OCI-LY1 (cell line): ENCODE results near the gene TAGLN.

Experiments used
- H2AFZ ChIP-seq: fragments of 200-600 bp; sonication (generic), shearing (Covaris generic); 2 replicates; pipeline ENCODE4 v1.6.0; 2014; ENCODE audit warnings: antibody characterized with exemption, mild to moderate bottlenecking, low read length
- H3F3A ChIP-seq: fragments of 200-600 bp; sonication (generic), shearing (Covaris generic); 2 replicates; pipeline ENCODE4 v1.6.0; 2014; ENCODE audit warnings: mild to moderate bottlenecking, antibody characterized with exemption, low read length, moderate library complexity; ENCODE audit not compliant: insufficient read depth
- H3K27ac ChIP-seq: fragments of 200-600 bp; sonication (generic); 2 replicates; pipeline ENCODE4 v1.5.1; 2014; ENCODE audit warnings: low read length, mixed run types, mild to moderate bottlenecking, low read depth; ENCODE audit not compliant: poor library complexity, severe bottlenecking
- H3K27me3 ChIP-seq: fragments of 200-600 bp; sonication (generic); 2 replicates; pipeline ENCODE4 v1.6.0; 2014; ENCODE audit warnings: antibody characterized with exemption, mild to moderate bottlenecking, low read length, moderate library complexity; ENCODE audit not compliant: insufficient read depth
- H3K36me3 ChIP-seq: fragments of 200-600 bp; sonication (generic); 2 replicates; pipeline ENCODE4 v1.6.1; 2014; ENCODE audit warnings: mild to moderate bottlenecking, antibody characterized with exemption, low read length, moderate library complexity, mixed read lengths; ENCODE audit not compliant: insufficient read depth
- H3K4me1 ChIP-seq: fragments of 200-600 bp; sonication (generic); 2 replicates; pipeline ENCODE4 v1.5.1; 2014; ENCODE audit warnings: mild to moderate bottlenecking, low read length, moderate library complexity; ENCODE audit not compliant: insufficient read depth, severe bottlenecking
- H3K4me2 ChIP-seq: fragments of 200-600 bp; sonication (generic), shearing (Covaris generic); 2 replicates; pipeline ENCODE4 v1.6.1; 2014; ENCODE audit warnings: low read length
- H3K4me3 ChIP-seq: fragments of 200-600 bp; sonication (generic); 2 replicates; pipeline ENCODE4 v1.5.1; 2014; ENCODE audit warnings: low read length, low read depth, mild to moderate bottlenecking, mixed read lengths; ENCODE audit not compliant: poor library complexity, severe bottlenecking
- H3K79me2 ChIP-seq: fragments of 200-600 bp; shearing (Covaris generic); 2 replicates; pipeline ENCODE4 v1.6.1; 2016; ENCODE audit warnings: mixed run types, low read length, mixed read lengths; ENCODE audit not compliant: insufficient read depth
- H3K9ac ChIP-seq: fragments of 200-600 bp; sonication (generic), shearing (Covaris generic); 2 replicates; pipeline ENCODE4 v1.6.1; 2014; ENCODE audit warnings: mild to moderate bottlenecking, low read length, mixed read lengths
- H3K9me2 ChIP-seq: fragments of 200-600 bp; sonication (generic), shearing (Covaris generic); 2 replicates; pipeline ENCODE4 v1.6.1; 2014; ENCODE audit warnings: low read depth, mild to moderate bottlenecking, low read length, mixed read lengths
- H3K9me3 ChIP-seq: fragments of 200-600 bp; shearing (Covaris generic); 2 replicates; pipeline ENCODE4 v1.6.1; 2014; ENCODE audit warnings: low read length, mixed read lengths
- H4K20me1 ChIP-seq: fragments of 200-600 bp; sonication (generic), shearing (Covaris generic); 2 replicates; pipeline ENCODE4 v1.6.0; 2016; ENCODE audit warnings: mild to moderate bottlenecking, low read length; ENCODE audit not compliant: insufficient read depth
- EZH2 ChIP-seq: fragments of 200-600 bp; sonication (generic), shearing (Covaris generic); IDR thresholded peaks from 2 replicates; pipeline ENCODE4 v1.8.0; 2017; ENCODE audit warnings: borderline replicate concordance, mixed run types, mild to moderate bottlenecking, antibody characterized with exemption, low read length, moderate library complexity, mixed read lengths
- TF ChIP-seq, protein P1 (sequence below): fragments of 200-600 bp; sonication (generic), shearing (Covaris generic); IDR thresholded peaks from 2 replicates; pipeline ENCODE4 v1.5.1; 2017; ENCODE audit warnings: mild to moderate bottlenecking, antibody characterized with exemption, low read length, moderate library complexity, mixed read lengths

Gene TAGLN

GRCh38 chr11:117199053-117199915, at the start of gene TAGLN:
Gene TAGLN (plus strand): TSS chr11:117199370. CDS start chr11:117203014, 3,644 bp downstream.
- Histone ChIP-seq H3K27ac (no peak within 1 kb of the TSS), H3F3A (no peaks in the 10 kb centered on the region), H3K79me2 (no peaks in the 10 kb centered on the region), H3K27me3 (no peaks in the 10 kb centered on the region), H3K4me1 (no peaks in the 10 kb centered on the region), H2AFZ (no peak within 1 kb of the TSS), H3K9ac (no peak within 1 kb of the TSS), H3K4me3 (no peak within 1 kb of the TSS), H3K9me2 (no peaks in the 10 kb centered on the region), H3K9me3 (no peaks in the 10 kb centered on the region), H3K4me2 (no peak within 1 kb of the TSS), H4K20me1 (no peaks in the 10 kb centered on the region), H3K36me3 (no peaks in the 10 kb centered on the region; the same call in 1 of the 2 replicates)
- TF ChIP-seq, protein P1, sequence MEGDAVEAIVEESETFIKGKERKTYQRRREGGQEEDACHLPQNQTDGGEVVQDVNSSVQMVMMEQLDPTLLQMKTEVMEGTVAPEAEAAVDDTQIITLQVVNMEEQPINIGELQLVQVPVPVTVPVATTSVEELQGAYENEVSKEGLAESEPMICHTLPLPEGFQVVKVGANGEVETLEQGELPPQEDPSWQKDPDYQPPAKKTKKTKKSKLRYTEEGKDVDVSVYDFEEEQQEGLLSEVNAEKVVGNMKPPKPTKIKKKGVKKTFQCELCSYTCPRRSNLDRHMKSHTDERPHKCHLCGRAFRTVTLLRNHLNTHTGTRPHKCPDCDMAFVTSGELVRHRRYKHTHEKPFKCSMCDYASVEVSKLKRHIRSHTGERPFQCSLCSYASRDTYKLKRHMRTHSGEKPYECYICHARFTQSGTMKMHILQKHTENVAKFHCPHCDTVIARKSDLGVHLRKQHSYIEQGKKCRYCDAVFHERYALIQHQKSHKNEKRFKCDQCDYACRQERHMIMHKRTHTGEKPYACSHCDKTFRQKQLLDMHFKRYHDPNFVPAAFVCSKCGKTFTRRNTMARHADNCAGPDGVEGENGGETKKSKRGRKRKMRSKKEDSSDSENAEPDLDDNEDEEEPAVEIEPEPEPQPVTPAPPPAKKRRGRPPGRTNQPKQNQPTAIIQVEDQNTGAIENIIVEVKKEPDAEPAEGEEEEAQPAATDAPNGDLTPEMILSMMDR, result no peak
- no peak for TF ChIP-seq EZH2

GRCh38 chr11:117152066-117152465, 47.1 kb upstream of the TAGLN start:
- Histone ChIP-seq H3K4me2 (no peak overlapping the region), H2AFZ (no peak overlapping the region), H3K79me2 (peaks cover 97% of the 10 kb centered on the region), H3K9me3 (no peaks in the 10 kb centered on the region), H3K36me3 (peaks cover 62% of the 10 kb centered on the region), H4K20me1 (peaks cover 3% of the 10 kb centered on the region; the same call in 1 of the 2 replicates), H3K4me1 (peaks cover 25% of the 10 kb centered on the region), H3K9me2 (no peaks in the 10 kb centered on the region), H3K27me3 (no peaks in the 10 kb centered on the region), H3K4me3 (no peak overlapping the region), H3F3A (no peaks in the 10 kb centered on the region), H3K9ac (no peak overlapping the region), H3K27ac (no peak overlapping the region)
- no peak for TF ChIP-seq EZH2
- TF ChIP-seq, protein P1, result no peak

GRCh38 chr11:117154468-117154867, 44.7 kb upstream of the TAGLN start:
- TF ChIP-seq, protein P1, result no peak
- TF ChIP-seq EZH2, result no peak
- Histone ChIP-seq H3K36me3 (peaks cover 50% of the 10 kb centered on the region), H4K20me1 (no peaks in the 10 kb centered on the region), H3K4me3 (no peak overlapping the region), H3K79me2 (peaks cover 94% of the 10 kb centered on the region), H3K27ac (no peak overlapping the region), H3K4me1 (peaks cover 18% of the 10 kb centered on the region), H3K9me3 (no peaks in the 10 kb centered on the region), H2AFZ (no peak overlapping the region), H3K9me2 (no peaks in the 10 kb centered on the region), H3K27me3 (no peaks in the 10 kb centered on the region), H3K9ac (no peak overlapping the region), H3K4me2 (no peak overlapping the region), H3F3A (no peaks in the 10 kb centered on the region)
